ENCODE data around the gene KCNC4.

The KCNC4 gene

DNA sequence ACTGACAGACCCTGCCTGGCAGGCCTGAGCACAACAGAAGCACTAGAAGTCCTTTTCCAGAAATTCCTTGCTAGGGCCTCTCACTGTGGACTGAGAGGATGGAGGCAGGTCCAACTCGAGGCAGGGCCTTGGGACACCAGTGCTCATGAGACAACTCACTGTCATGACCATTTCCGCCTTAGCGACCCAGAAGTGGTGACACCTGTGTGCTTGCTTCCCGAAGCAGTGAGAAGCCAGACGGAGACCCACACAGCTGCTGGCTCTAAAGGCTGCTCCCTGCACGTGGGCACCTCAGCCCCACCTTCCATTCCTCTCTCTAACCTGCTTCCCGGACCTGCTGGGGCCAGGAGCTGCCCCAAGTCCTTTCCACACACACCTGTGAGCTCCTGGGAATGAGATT lies 33.0 kb downstream of the KCNC4 start:
- DNase-seq (ENCODE audit: insufficient read length, low spot score) (no peak), FAIRE-seq (no peak)
- TF ChIP-seq, protein P1, sequence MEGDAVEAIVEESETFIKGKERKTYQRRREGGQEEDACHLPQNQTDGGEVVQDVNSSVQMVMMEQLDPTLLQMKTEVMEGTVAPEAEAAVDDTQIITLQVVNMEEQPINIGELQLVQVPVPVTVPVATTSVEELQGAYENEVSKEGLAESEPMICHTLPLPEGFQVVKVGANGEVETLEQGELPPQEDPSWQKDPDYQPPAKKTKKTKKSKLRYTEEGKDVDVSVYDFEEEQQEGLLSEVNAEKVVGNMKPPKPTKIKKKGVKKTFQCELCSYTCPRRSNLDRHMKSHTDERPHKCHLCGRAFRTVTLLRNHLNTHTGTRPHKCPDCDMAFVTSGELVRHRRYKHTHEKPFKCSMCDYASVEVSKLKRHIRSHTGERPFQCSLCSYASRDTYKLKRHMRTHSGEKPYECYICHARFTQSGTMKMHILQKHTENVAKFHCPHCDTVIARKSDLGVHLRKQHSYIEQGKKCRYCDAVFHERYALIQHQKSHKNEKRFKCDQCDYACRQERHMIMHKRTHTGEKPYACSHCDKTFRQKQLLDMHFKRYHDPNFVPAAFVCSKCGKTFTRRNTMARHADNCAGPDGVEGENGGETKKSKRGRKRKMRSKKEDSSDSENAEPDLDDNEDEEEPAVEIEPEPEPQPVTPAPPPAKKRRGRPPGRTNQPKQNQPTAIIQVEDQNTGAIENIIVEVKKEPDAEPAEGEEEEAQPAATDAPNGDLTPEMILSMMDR (IDR thresholded peaks at IDR 0.05; ENCODE audit: insufficient read depth, missing control alignments), result no peak

DNA sequence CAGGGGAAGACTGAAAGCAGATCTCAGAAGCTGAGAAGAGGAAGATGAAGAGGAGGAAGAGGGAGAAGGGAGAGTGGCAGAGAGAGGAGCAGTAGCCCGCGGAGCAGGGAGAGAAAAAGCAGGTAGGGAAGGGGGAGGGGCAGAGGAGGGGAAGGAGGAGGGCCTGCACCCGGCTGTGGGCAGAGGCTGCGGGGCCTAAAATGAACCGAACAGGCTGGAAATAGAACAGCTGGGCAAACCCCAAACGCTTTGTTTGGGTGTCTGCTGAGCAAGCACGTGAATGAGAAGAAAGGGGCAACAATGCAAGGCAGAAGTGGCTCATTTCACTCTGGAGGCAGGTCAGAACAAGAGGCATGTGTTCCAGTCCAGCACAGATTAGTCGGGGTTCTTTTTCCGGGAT lies 33.5 kb downstream of the KCNC4 start:
- no peak for FAIRE-seq
- TF ChIP-seq, protein P1 (IDR thresholded peaks at IDR 0.05; ENCODE audit: insufficient read depth, missing control alignments), result no peak
- DNase-seq (ENCODE audit: insufficient read length, low spot score), result no peak

DNA sequence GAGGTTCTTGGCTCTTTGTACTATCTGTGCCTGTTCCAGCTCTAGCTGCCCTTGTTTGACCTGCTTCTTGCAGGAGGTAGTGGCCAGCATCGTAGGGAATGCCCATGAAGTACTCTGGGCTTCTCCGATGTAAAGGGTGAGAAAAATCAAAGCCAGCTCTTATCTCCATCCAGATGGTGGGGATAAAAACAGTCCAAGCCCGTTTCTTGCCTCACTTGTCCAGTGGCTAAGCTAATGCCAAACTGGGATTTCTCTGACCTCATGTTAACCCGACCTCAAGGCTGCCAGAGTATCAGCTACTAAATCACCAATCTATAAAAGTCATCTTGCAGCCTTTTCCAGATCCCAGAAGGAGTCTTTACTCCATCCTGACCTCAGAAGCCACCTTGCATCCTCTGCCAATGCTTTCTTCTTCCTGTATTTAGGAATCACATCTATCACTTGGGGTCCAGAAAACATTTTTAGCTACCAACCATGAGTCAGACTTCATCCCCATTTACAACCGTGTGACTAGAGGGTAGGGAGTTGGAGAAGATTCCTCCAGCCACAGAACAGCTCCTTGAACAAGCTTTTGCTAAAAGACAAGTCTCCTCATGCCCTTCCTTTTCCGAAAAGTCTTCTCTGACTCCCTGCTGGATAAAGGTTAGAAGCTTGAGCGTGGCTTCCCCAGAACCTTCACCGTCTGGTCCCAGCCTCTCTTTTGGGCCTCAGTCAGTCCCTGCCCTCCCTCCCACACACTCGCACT lies 35.9 kb downstream of the KCNC4 start:
- TF ChIP-seq, protein P1 (IDR thresholded peaks at IDR 0.05; ENCODE audit: insufficient read depth, missing control alignments), result no peak
- no peak for FAIRE-seq
- DNase-seq (ENCODE audit: insufficient read length, low spot score), result no peak

DNA sequence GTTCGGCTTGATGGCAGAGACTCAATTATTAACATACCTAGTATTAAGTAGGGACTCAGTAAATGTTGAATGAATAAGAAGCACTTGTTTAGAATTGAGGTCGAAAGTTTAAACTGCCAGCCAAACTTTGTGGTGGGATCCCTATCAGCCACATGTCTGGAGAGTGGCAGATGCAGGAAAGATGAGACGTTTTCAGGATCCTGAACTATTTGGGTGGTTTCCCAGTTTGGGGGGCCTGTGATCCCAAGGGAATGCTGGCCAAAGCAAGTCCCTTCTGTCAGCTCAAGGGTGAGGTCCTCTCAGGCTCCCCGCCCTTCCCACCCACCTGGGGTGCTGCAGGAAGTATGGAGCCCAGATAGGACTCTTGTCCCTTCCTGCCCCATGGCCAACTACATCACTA lies 38.6 kb downstream of the KCNC4 start:
- DNase-seq (ENCODE audit: insufficient read length, low spot score), result no peak
- TF ChIP-seq, protein P1 (IDR thresholded peaks at IDR 0.05; ENCODE audit: insufficient read depth, missing control alignments), result no peak
- FAIRE-seq, result no peak

DNA sequence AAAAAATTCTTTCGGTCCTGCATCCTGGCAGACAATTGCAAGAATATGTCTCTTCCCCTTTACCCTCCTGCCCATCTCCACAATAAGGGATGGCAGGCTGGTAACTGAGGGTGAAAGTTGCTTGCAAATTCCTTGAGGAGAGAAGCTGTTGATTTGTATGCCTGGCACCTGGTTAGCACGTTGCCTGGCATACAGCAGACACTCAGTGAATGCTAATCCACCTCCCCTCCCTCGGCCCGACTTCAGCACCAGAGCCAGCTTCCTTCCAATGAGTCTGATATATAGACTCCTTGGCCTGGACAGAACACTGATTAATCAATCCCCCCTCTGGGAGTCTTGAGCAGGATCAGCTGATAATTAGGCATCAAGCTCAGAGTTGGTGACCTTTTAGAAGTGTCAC lies 39.1 kb downstream of the KCNC4 start:
- TF ChIP-seq, protein P1 (IDR thresholded peaks at IDR 0.05; ENCODE audit: insufficient read depth, missing control alignments), result no peak
- FAIRE-seq, result no peak

DNA sequence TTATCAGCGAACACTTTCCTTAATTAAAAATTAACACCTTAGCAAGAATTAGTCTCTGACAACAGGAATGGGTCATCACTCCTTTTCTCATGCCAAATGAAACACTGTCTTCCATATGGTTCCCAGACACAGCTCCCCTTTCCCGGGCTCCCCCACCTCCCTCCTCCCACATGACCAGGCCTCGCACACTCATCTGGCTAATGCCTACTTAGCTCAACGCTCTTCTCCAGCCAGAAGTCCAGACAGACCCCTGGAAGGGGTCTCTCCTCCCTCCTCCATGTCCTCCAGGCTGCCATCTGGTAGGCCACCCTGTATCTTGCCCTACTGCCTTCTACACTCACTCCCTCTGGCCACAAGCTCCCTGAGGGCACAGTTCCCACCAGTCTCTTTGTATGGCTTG lies 39.9 kb downstream of the KCNC4 start:
- FAIRE-seq, result no peak
- TF ChIP-seq, protein P1 (IDR thresholded peaks at IDR 0.05; ENCODE audit: insufficient read depth, missing control alignments), result no peak
- no peak for DNase-seq (ENCODE audit: insufficient read length, low spot score)

More for the DNA sequence above, 39.1 kb downstream of the KCNC4 start:
- no peak for DNase-seq (ENCODE audit: insufficient read length, low spot score)

DNA sequence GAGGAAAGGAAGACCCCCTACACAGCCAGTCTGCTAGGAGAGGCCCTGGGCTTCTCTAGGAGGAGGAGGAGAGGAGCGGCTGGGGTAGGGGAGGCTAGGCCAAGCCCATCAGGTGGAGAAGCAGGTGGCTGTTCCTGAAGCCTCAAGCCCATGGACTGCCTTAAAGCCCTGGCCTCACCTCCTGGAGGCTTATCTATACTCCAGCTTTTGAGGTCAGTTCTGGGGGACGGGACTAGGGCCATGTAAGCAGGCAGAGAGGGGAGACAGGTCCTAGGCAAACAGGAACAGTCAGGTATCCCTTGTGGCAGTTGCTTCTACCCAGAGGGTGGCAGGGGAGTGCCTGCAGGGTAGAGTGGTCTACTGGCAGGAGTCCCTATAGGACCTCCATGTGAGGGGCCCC lies 40.6 kb downstream of the KCNC4 start:
- FAIRE-seq, result no peak
- TF ChIP-seq, protein P1 (IDR thresholded peaks at IDR 0.05; ENCODE audit: insufficient read depth, missing control alignments), result no peak
- no peak for DNase-seq (ENCODE audit: insufficient read length, low spot score)
